K562 treated with DMSO at 1 percent for 4 hours (cell line): Measurements from ENCODE around the gene PAK6. TPM values are rescaled to one million over a fixed set of nuclear protein-coding genes. Genes with fewer than 3 reads are reported as not detected.

Experiments used
- total RNA-seq: library from RNA; unstranded; fragments of 300-600 nt; gene quantifications from 2 replicates; pipeline ENCODE4 v1.2.3, GENCODE V29; 2022; ENCODE audit not compliant: insufficient read depth

Gene PAK6
- 0.36 TPM in 1 of 2 replicates, not detected in the other for total RNA-seq

GRCh38 chr15:40238532-40239403 lies at the start of gene PAK6:
PAK6 (plus strand) TSS chr15:40239063; CDS start chr15:40264786, 25,723 bp downstream.

GRCh38 chr15:40282869-40283614 lies 44.2 kb downstream of the PAK6 start, which contains the start of gene ANKRD63:
ANKRD63 (minus strand) TSS chr15:40283064; CDS start chr15:40282586, 478 bp downstream.

GRCh38 chr15:40307421-40308211 lies 68.8 kb downstream of the PAK6 start, which contains the start of gene PLCB2:
PLCB2 (minus strand) TSS chr15:40307935; CDS start chr15:40307672, 263 bp downstream.

GRCh38 chr15:40323239-40323952 lies 84.5 kb downstream of the PAK6 start, which contains the start of gene INAFM2:
INAFM2 (plus strand) TSS chr15:40323692; CDS start chr15:40324056, 364 bp downstream.

Other genes starting within 250 kb of the PAK6 start
- gene SRP14, start 199.9 kb upstream of the PAK6 start, total RNA-seq: 256 and 305 TPM in 2 replicates
- gene BMF, start 130.2 kb upstream of the PAK6 start, total RNA-seq: 6.7 and 9.7 TPM in 2 replicates
- gene BUB1B, start 78.0 kb upstream of the PAK6 start, total RNA-seq: 27.4 and 37.9 TPM in 2 replicates
- gene ANKRD63, start 44.0 kb downstream of the PAK6 start, total RNA-seq: 1.1 TPM in 1 of 2 replicates, not detected in the other
- gene PLCB2, start 68.9 kb downstream of the PAK6 start, total RNA-seq: 9.6 and 13.9 TPM in 2 replicates
- 17.2 and 18.2 TPM in 2 replicates for gene INAFM2, start 84.6 kb downstream of the PAK6 start, total RNA-seq
- 0.57 TPM in 1 of 2 replicates, not detected in the other for gene CCDC9B, start 101.9 kb downstream of the PAK6 start, total RNA-seq
- not detected in 2 replicates for gene PHGR1, start 112.0 kb downstream of the PAK6 start, total RNA-seq
- gene DISP2, start 119.2 kb downstream of the PAK6 start, total RNA-seq: not detected in 2 replicates
- gene KNSTRN, start 143.7 kb downstream of the PAK6 start, total RNA-seq: 14.9 and 20.8 TPM in 2 replicates
- 1.9 and 3.5 TPM in 2 replicates for gene IVD, start 166.7 kb downstream of the PAK6 start, total RNA-seq
- gene BAHD1, start 201.9 kb downstream of the PAK6 start, total RNA-seq: 16.6 and 25.0 TPM in 2 replicates
- gene CHST14, start 231.9 kb downstream of the PAK6 start, total RNA-seq: 10.2 and 12.4 TPM in 2 replicates